ENCODE results near the gene HSPB7.

DNA sequence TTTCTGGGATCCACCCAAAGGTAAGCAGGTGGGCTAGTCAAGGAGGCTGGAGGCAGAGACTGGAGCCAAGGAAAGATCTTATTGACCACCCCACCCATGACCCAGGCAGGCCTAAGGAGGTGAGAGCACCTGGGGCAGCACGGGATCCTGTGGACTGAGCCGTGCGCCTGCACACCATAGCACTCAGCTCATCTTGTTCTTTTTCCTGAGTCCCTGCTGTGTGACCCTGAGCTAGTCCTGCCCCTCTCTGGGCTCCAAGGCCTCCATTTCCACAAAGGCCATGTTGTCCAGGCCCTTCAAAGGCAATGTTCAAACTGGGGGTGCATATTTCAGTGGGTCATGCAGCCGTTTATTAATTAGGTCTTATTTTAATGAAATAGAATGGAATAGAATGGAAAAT, 48.4 kb upstream of the HSPB7 start:
- TF ChIP-seq, protein P1, sequence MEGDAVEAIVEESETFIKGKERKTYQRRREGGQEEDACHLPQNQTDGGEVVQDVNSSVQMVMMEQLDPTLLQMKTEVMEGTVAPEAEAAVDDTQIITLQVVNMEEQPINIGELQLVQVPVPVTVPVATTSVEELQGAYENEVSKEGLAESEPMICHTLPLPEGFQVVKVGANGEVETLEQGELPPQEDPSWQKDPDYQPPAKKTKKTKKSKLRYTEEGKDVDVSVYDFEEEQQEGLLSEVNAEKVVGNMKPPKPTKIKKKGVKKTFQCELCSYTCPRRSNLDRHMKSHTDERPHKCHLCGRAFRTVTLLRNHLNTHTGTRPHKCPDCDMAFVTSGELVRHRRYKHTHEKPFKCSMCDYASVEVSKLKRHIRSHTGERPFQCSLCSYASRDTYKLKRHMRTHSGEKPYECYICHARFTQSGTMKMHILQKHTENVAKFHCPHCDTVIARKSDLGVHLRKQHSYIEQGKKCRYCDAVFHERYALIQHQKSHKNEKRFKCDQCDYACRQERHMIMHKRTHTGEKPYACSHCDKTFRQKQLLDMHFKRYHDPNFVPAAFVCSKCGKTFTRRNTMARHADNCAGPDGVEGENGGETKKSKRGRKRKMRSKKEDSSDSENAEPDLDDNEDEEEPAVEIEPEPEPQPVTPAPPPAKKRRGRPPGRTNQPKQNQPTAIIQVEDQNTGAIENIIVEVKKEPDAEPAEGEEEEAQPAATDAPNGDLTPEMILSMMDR (IDR thresholded peaks at IDR 0.05; ENCODE audit: extremely low read depth in 1 of 2, insufficient read depth in 1 of 2, low read depth in 1 of 2, low read length in 2 of 2): no peak
- TF ChIP-seq, protein P2, sequence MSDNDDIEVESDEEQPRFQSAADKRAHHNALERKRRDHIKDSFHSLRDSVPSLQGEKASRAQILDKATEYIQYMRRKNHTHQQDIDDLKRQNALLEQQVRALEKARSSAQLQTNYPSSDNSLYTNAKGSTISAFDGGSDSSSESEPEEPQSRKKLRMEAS (IDR thresholded peaks at IDR 0.05; ENCODE audit: insufficient read depth, insufficient read length): no peak
- no peak for TF ChIP-seq EZH2 (IDR thresholded peaks at IDR 0.05; ENCODE audit: borderline replicate concordance, low read depth, low read length, severe bottlenecking)
- TF ChIP-seq POLR2A (IDR thresholded peaks at IDR 0.05; ENCODE audit: low read depth, low read length): no peak
- no peak for TF ChIP-seq POLR2AphosphoS5 (IDR thresholded peaks at IDR 0.05; ENCODE audit: insufficient read depth, low read depth, low read length)
- TF ChIP-seq FOS (IDR thresholded peaks at IDR 0.05; ENCODE audit: borderline replicate concordance, insufficient read depth, low read length): no peak
- no peak for TF ChIP-seq MYC (IDR thresholded peaks at IDR 0.05; ENCODE audit: low read depth, low read length)

Measured in endothelial cell of umbilical vein (primary cell).